PFSK-1 (cell line): ENCODE results near the gene BEND6.

Experiments
- POLR2AphosphoS5 ChIP-seq: IDR thresholded peaks from 2 replicates; pipeline ENCODE4 v1.6.1; 2012; ENCODE audit warnings: low read depth, mild to moderate bottlenecking, control low read depth, low read length, moderate library complexity
- TAF1 ChIP-seq: IDR thresholded peaks from 2 replicates; pipeline ENCODE4 v1.6.1; 2012; ENCODE audit warnings: low read length, control low read depth, borderline replicate concordance; ENCODE audit not compliant: insufficient read depth

DNA sequence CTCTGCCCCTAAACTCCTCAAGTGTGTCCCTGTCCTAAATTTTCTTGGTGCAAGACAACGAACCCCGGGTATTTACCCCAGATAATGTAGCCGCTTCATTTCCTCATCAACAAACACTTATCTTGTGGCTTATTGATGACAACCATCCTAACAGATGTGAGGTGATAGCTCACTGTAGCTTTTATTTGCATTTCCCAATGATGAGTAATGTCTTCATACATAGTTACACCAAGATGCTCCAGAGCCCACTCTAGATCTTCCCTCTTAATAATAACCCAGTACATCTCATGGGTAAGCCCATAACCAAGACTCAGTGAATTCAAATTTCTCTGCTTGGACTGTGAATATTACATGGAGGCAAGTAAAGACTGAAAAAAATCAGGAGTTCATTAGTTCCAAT lies 48.2 kb upstream of the BEND6 start:
- TF ChIP-seq POLR2AphosphoS5 (no peak), TAF1 (no peak)
